ENCODE data around the gene SMARCB1.

The SMARCB1 gene

GRCh38 chr22:23777776-23778576 is 8.8 kb upstream of the SMARCB1 start:
- TF ChIP-seq POU2F2 (IDR thresholded peaks at IDR 0.05; ENCODE audit: low read depth, low read length) (no peak), PAX5 (IDR thresholded peaks at IDR 0.05; ENCODE audit: insufficient read depth, low read length, severe bottlenecking) (no peak)
- FAIRE-seq, result no peak
- DNase-seq (ENCODE audit: insufficient read length, low spot score), result no peak

- DNase-seq (ENCODE audit: insufficient read length, low spot score), result no peak
- FAIRE-seq, result no peak
- TF ChIP-seq POLR2A (IDR thresholded peaks at IDR 0.05; ENCODE audit: low read depth, low read length) (no peak), SPI1 (IDR thresholded peaks at IDR 0.05; ENCODE audit: low read depth, low read length) (no peak), POLR2AphosphoS5 (IDR thresholded peaks at IDR 0.05; ENCODE audit: low read depth, low read length) (no peak), TAF1 (IDR thresholded peaks at IDR 0.05; ENCODE audit: low read depth, low read length) (no peak), PAX5 (IDR thresholded peaks at IDR 0.05; ENCODE audit: insufficient read depth, low read length, severe bottlenecking) (no peak), POU2F2 (IDR thresholded peaks at IDR 0.05; ENCODE audit: low read depth, low read length) (no peak)
Observed at GRCh38 chr22:23778577-23778900, 8.2 kb upstream of the SMARCB1 start.

- DNase-seq (ENCODE audit: insufficient read length, low spot score), result no peak
- TF ChIP-seq POLR2AphosphoS5 (IDR thresholded peaks at IDR 0.05; ENCODE audit: low read depth, low read length), result no peak
- no peak for TF ChIP-seq POU2F2 (IDR thresholded peaks at IDR 0.05; ENCODE audit: low read depth, low read length)
- TF ChIP-seq SPI1 (IDR thresholded peaks at IDR 0.05; ENCODE audit: low read depth, low read length), result no peak
- no peak for FAIRE-seq
Observed at GRCh38 chr22:23779083-23779482, 7.7 kb upstream of the SMARCB1 start.

GRCh38 chr22:23779731-23780130 is 7.0 kb upstream of the SMARCB1 start:
- no peak for TF ChIP-seq POU2F2 (IDR thresholded peaks at IDR 0.05; ENCODE audit: low read depth, low read length)
- FAIRE-seq, result no peak

GRCh38 chr22:23780146-23780748 is 6.5 kb upstream of the SMARCB1 start:
- FAIRE-seq (no peak), DNase-seq (ENCODE audit: insufficient read length, low spot score) (no peak)
- TF ChIP-seq TAF1 (IDR thresholded peaks at IDR 0.05; ENCODE audit: low read depth, low read length), result no peak
- TF ChIP-seq POLR2A (IDR thresholded peaks at IDR 0.05; ENCODE audit: low read depth, low read length), result no peak
- TF ChIP-seq POLR2AphosphoS5 (IDR thresholded peaks at IDR 0.05; ENCODE audit: low read depth, low read length), result no peak
- TF ChIP-seq PAX5 (IDR thresholded peaks at IDR 0.05; ENCODE audit: insufficient read depth, low read length, severe bottlenecking), result no peak
- no peak for TF ChIP-seq SPI1 (IDR thresholded peaks at IDR 0.05; ENCODE audit: low read depth, low read length)

More at GRCh38 chr22:23779731-23780130, 7.0 kb upstream of the SMARCB1 start:
- no peak for DNase-seq (ENCODE audit: insufficient read length, low spot score)

GRCh38 chr22:23781065-23781464 is 5.7 kb upstream of the SMARCB1 start:
- DNase-seq (ENCODE audit: insufficient read length, low spot score), result no peak
- TF ChIP-seq POU2F2 (IDR thresholded peaks at IDR 0.05; ENCODE audit: low read depth, low read length), result no peak
- no peak for TF ChIP-seq POLR2A (IDR thresholded peaks at IDR 0.05; ENCODE audit: low read depth, low read length)
- TF ChIP-seq POLR2AphosphoS5 (IDR thresholded peaks at IDR 0.05; ENCODE audit: low read depth, low read length), result no peak
- no peak for TF ChIP-seq PAX5 (IDR thresholded peaks at IDR 0.05; ENCODE audit: insufficient read depth, low read length, severe bottlenecking)
- no peak for TF ChIP-seq TAF1 (IDR thresholded peaks at IDR 0.05; ENCODE audit: low read depth, low read length)
- no peak for TF ChIP-seq SPI1 (IDR thresholded peaks at IDR 0.05; ENCODE audit: low read depth, low read length)
- FAIRE-seq, result no peak

GRCh38 chr22:23781511-23782183 is 5.1 kb upstream of the SMARCB1 start:
- no peak for FAIRE-seq
- DNase-seq (ENCODE audit: insufficient read length, low spot score), result no peak
- TF ChIP-seq TAF1 (IDR thresholded peaks at IDR 0.05; ENCODE audit: low read depth, low read length) (no peak), PAX5 (IDR thresholded peaks at IDR 0.05; ENCODE audit: insufficient read depth, low read length, severe bottlenecking) (no peak), POLR2AphosphoS5 (IDR thresholded peaks at IDR 0.05; ENCODE audit: low read depth, low read length) (no peak), SPI1 (IDR thresholded peaks at IDR 0.05; ENCODE audit: low read depth, low read length) (no peak), POU2F2 (IDR thresholded peaks at IDR 0.05; ENCODE audit: low read depth, low read length) (no peak), POLR2A (IDR thresholded peaks at IDR 0.05; ENCODE audit: low read depth, low read length) (no peak)

- DNase-seq (ENCODE audit: insufficient read length, low spot score), result no peak
- TF ChIP-seq POLR2A (IDR thresholded peaks at IDR 0.05; ENCODE audit: low read depth, low read length) (no peak), SPI1 (IDR thresholded peaks at IDR 0.05; ENCODE audit: low read depth, low read length) (no peak), POLR2AphosphoS5 (IDR thresholded peaks at IDR 0.05; ENCODE audit: low read depth, low read length) (no peak), PAX5 (IDR thresholded peaks at IDR 0.05; ENCODE audit: insufficient read depth, low read length, severe bottlenecking) (no peak), POU2F2 (IDR thresholded peaks at IDR 0.05; ENCODE audit: low read depth, low read length) (no peak)
- FAIRE-seq, result no peak
Observed at GRCh38 chr22:23782252-23782651, 4.5 kb upstream of the SMARCB1 start.

GRCh38 chr22:23782703-23783102 is 4.1 kb upstream of the SMARCB1 start:
- no peak for FAIRE-seq
- DNase-seq (ENCODE audit: insufficient read length, low spot score), result no peak
- TF ChIP-seq TAF1 (IDR thresholded peaks at IDR 0.05; ENCODE audit: low read depth, low read length) (no peak), POLR2AphosphoS5 (IDR thresholded peaks at IDR 0.05; ENCODE audit: low read depth, low read length) (no peak), PAX5 (IDR thresholded peaks at IDR 0.05; ENCODE audit: insufficient read depth, low read length, severe bottlenecking) (no peak), POU2F2 (IDR thresholded peaks at IDR 0.05; ENCODE audit: low read depth, low read length) (no peak), SPI1 (IDR thresholded peaks at IDR 0.05; ENCODE audit: low read depth, low read length) (no peak), POLR2A (IDR thresholded peaks at IDR 0.05; ENCODE audit: low read depth, low read length) (no peak)
